IMR-90 (cell line): ENCODE results near the gene MYL4.

Experiments
- CHD1 ChIP-seq: IDR thresholded peaks from 2 replicates; pipeline ENCODE4 v1.6.1; 2012; ENCODE audit warnings: low read depth, low read length, improper control_type of control experiment
- CTCF ChIP-seq: conservative IDR thresholded peaks from 2 replicates; pipeline ENCODE4 v1.5.1; 2012; ENCODE audit warnings: mild to moderate bottlenecking, low read depth, low read length, improper control_type of control experiment
- MAZ ChIP-seq: IDR thresholded peaks from 2 replicates; pipeline ENCODE4 v1.6.1; 2012; ENCODE audit warnings: low read depth, mild to moderate bottlenecking, low read length, improper control_type of control experiment, moderate library complexity, borderline replicate concordance
- NFE2L2 ChIP-seq: fragments of 150-350 bp; IDR thresholded peaks from 2 replicates; pipeline ENCODE4 v1.6.1; 2016; ENCODE audit warnings: low read depth, mild to moderate bottlenecking, low read length
- POLR2A ChIP-seq: IDR thresholded peaks from 2 replicates; pipeline ENCODE4 v1.6.1; 2012; ENCODE audit warnings: mild to moderate bottlenecking, low read depth, low read length
- RFX5 ChIP-seq: IDR thresholded peaks from 2 replicates; pipeline ENCODE4 v1.8.0; 2012; ENCODE audit warnings: low read depth, mild to moderate bottlenecking, low read length, moderate library complexity
- SMC3 ChIP-seq: fragments of 150-350 bp; IDR thresholded peaks from 2 replicates; pipeline ENCODE4 v1.6.1; 2016; ENCODE audit warnings: low read depth, mild to moderate bottlenecking, antibody characterized with exemption, low read length, moderate library complexity
- USF2 ChIP-seq: fragments of 150-350 bp; IDR thresholded peaks from 2 replicates; pipeline ENCODE4 v1.6.1; 2017; ENCODE audit warnings: mild to moderate bottlenecking, antibody characterized with exemption, low read length, low read depth

- TF ChIP-seq CTCF (no peak), CHD1 (no peak), SMC3 (no peak), POLR2A (no peak), USF2 (no peak), MAZ (no peak), NFE2L2 (no peak), RFX5 (no peak)
Observed at GRCh38 chr17:47209499-47209898, 351 bp downstream of the MYL4 start.
